ENCODE results near the gene KIAA0753.

KIAA0753 gene

GRCh38 chr17:6536053-6536452, 104.5 kb downstream of the KIAA0753 start:
- Histone ChIP-seq H3K27me3 (ENCODE audit: insufficient read depth, low read length) (0 out of 2 replicates have a peak, but pooled peaks cover 7% of the 10 kb centered on the region), H3K79me2 (ENCODE audit: insufficient read depth, low read length) (no peaks in the 10 kb centered on the region), H3K9ac (ENCODE audit: low read length) (no peak overlapping the region), H3K36me3 (ENCODE audit: insufficient read depth, low read length) (no peaks in the 10 kb centered on the region), H3K27ac (ENCODE audit: low read depth, low read length, poor library complexity, severe bottlenecking) (no peak overlapping the region), H3F3A (ENCODE audit: insufficient read depth, low read length) (no peaks in the 10 kb centered on the region), H4K20me1 (ENCODE audit: insufficient read depth, low read length) (no peaks in the 10 kb centered on the region), H3K4me2 (ENCODE audit: low read length) (no peak overlapping the region), H3K9me3 (ENCODE audit: low read length) (no peaks in the 10 kb centered on the region), H2AFZ (ENCODE audit: low read length) (no peak overlapping the region), H3K4me1 (ENCODE audit: insufficient read depth, low read length, severe bottlenecking) (no peaks in the 10 kb centered on the region), H3K9me2 (ENCODE audit: low read depth, low read length) (no peaks in the 10 kb centered on the region), H3K4me3 (ENCODE audit: low read depth, low read length, poor library complexity, severe bottlenecking) (no peak overlapping the region)
- TF ChIP-seq EZH2 (IDR thresholded peaks at IDR 0.05; ENCODE audit: borderline replicate concordance, low read length), result no peak
- TF ChIP-seq CTCF (IDR thresholded peaks at IDR 0.05; ENCODE audit: low read length), result no peak

- no peaks in the 10 kb centered on the region for H3K9me2 ChIP-seq (ENCODE audit: low read depth, low read length)
- no peaks in the 10 kb centered on the region for H3F3A ChIP-seq (ENCODE audit: insufficient read depth, low read length)
- H3K4me1 ChIP-seq (ENCODE audit: insufficient read depth, low read length, severe bottlenecking), result no peaks in the 10 kb centered on the region
- H3K36me3 ChIP-seq (ENCODE audit: insufficient read depth, low read length), result no peaks in the 10 kb centered on the region
- H3K9ac ChIP-seq (ENCODE audit: low read length), result no peak overlapping the region
- H3K79me2 ChIP-seq (ENCODE audit: insufficient read depth, low read length), result no peaks in the 10 kb centered on the region
- H2AFZ ChIP-seq (ENCODE audit: low read length), result no peak overlapping the region
- no peak overlapping the region for H3K27ac ChIP-seq (ENCODE audit: low read depth, low read length, poor library complexity, severe bottlenecking)
- H3K4me3 ChIP-seq (ENCODE audit: low read depth, low read length, poor library complexity, severe bottlenecking), result no peak overlapping the region
- TF ChIP-seq CTCF (IDR thresholded peaks at IDR 0.05; ENCODE audit: low read length), result no peak
- TF ChIP-seq EZH2 (IDR thresholded peaks at IDR 0.05; ENCODE audit: borderline replicate concordance, low read length), result no peak
- H4K20me1 ChIP-seq (ENCODE audit: insufficient read depth, low read length), result no peaks in the 10 kb centered on the region
- 0 out of 2 replicates have a peak, but pooled peaks cover 7% of the 10 kb centered on the region for H3K27me3 ChIP-seq (ENCODE audit: insufficient read depth, low read length)
- no peaks in the 10 kb centered on the region for H3K9me3 ChIP-seq (ENCODE audit: low read length)
- no peak overlapping the region for H3K4me2 ChIP-seq (ENCODE audit: low read length)
These were observed 105.5 kb downstream of the KIAA0753 start for GRCh38 chr17:6534846-6535514.

DNA sequence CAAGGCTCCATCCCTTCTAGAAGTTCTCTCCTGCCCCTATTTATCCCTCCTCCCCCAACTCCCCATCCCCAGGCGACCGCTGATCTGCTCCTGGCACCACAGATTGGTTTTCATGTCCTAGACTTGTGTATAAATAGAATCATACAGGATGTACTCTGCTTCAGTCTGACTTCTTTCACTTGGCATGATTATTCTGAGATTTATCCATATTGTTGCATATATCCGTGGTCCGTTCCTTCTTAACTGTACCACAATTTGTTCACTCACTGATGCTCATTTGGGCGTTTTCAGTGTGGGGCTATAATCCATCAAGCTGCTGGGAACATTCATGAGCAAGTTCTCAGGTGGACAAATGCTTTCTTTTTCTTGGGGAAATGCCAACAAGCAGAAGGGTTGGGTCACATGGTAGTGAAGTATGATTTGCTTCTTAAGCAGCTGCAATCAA, 108.0 kb downstream of the KIAA0753 start:
- Histone ChIP-seq H3K36me3 (ENCODE audit: insufficient read depth, low read length) (no peaks in the 10 kb centered on the region), H3K27me3 (ENCODE audit: insufficient read depth, low read length) (no peaks in the 10 kb centered on the region), H4K20me1 (ENCODE audit: insufficient read depth, low read length) (no peaks in the 10 kb centered on the region), H3K79me2 (ENCODE audit: insufficient read depth, low read length) (no peaks in the 10 kb centered on the region), H3K4me1 (ENCODE audit: insufficient read depth, low read length, severe bottlenecking) (no peaks in the 10 kb centered on the region), H3K27ac (ENCODE audit: low read depth, low read length, poor library complexity, severe bottlenecking) (no peak overlapping the region), H3F3A (ENCODE audit: insufficient read depth, low read length) (no peaks in the 10 kb centered on the region), H3K4me3 (ENCODE audit: low read depth, low read length, poor library complexity, severe bottlenecking) (no peak overlapping the region), H3K9me3 (ENCODE audit: low read length) (no peaks in the 10 kb centered on the region), H3K9me2 (ENCODE audit: low read depth, low read length) (no peaks in the 10 kb centered on the region), H3K9ac (ENCODE audit: low read length) (no peak overlapping the region), H3K4me2 (ENCODE audit: low read length) (no peak overlapping the region), H2AFZ (ENCODE audit: low read length) (no peak overlapping the region)
- TF ChIP-seq EZH2 (IDR thresholded peaks at IDR 0.05; ENCODE audit: borderline replicate concordance, low read length) (no peak), CTCF (IDR thresholded peaks at IDR 0.05; ENCODE audit: low read length) (no peak)
